Stimulated activated CD8-positive, alpha-beta memory T cell treated with anti-CD3 and anti-CD28 coated beads, Interleukin-12 subunit alpha, Interleukin-12 subunit beta, amount 100 ng/mL, for 4 hours (primary cell): ENCODE measurements around the gene ENDOV.

ENCODE experiments used
- DNase-seq: peaks from one replicate; pipeline ENCODE4 v3.0.0-alpha.2; 2020; ENCODE audit warnings: low read depth

The ENDOV gene

DNA sequence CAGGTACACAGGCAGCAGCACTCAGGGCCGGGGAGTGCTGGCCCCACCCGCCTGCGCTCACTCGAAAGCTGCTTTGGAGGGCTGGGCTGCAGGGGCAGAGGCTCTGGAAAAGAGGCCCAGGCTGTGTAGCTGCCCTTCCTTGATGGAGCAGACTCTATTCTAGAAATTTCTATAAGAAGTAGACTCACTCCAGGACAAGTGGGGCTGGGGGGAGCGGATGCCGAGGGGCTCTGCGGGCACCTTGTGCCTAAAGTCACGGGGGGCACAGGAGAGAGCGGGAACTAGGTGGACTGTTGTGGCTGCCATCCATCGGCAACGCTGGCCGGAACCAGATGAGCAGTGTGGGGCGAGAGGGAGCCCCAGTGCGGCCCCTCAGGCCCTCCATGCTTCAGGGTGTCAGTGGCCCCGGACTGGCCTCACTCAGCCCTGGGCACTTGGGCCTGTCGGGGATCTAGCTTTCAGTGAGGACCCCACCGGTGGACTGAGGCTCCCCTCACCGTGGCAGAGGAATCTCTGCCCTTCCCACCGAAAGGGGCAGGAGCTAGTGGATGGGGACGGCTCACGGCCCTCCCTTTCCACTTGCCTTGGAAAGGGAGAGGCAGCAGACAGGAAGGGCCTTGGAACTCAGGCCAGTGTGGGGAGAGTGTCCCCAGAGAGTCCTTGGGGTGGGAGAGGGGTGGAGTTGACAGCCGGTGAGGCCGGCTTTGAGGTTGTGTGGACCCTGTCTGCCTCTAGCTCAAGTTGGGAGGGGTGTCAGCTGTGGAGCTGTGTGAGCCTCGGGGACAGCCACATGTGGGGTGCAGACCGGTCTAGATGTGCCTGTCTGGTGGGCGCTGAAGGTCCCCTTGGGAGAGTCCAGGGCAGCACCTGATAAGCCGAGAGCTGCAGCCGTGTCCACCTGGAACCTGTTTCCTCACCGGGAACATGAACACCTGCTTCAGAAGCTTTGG is 16.6 kb downstream of the ENDOV start:
- no peak for DNase-seq

DNA sequence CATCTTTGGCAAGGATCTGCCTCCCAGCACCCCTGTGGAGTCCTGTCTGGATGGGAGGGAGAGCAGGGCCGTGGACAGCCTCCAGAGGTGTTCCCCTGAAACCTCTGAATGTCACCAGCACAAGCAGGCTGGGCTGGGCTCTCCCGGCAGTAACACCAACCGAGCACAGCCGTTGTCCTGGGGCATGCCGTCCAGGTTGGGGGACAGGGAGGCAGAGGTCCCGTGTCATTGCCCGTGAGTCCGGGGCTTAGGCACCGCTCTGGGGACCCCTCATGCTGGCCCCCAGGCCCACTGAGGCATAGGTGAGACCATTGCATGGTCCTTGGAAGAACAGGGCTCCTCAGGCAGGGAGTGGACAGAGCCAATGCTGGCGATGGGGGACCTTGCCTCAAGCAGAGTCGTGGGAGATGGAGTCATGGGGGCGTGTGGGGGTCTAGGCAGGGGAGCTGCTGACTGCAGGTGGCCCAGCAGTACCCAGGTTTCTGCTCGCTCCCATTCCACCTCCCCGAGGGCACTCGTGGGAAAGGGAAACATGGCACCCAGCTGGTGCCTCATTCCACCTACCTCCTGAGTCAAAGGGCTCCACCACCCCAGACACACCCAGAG is 17.5 kb downstream of the ENDOV start:
- no peak for DNase-seq

GRCh38 chr17:80432961-80433550 is 18.1 kb downstream of the ENDOV start:
- DNase-seq, result no peak

DNA sequence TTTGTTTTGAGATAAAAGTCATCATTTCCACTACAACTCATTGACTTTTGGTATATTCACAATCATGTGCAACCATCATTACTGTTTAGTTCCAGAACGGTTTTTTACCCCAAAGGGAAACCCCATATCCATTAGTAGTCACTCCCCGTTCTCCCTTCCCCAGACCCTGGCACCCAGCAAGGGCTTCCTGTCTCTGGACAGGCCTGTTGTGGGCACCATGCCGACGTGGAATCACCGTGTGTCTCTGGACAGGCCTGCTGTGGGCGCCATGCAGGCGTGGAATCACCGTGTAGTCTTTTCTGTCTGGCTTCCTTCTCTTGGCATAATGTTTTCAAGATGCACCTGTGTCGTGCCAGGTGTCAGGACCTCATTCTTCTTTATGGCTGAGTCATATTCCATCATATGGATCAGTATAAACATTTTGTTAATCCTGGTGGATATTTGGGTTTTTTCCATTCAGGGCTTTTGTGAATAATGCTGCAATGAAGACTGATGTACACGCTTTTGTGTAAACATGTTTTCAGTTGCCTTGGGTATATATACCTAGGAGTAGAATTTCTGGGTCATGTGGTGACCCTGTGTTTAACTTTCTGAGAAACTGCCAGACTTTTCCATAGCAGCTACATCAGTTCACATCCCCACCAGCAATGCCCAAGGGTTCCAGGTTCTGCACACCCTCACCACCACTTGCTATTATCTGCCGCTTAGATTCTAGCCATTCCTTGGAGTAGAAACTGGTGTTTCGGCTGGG is 19.1 kb downstream of the ENDOV start:
- DNase-seq, result no peak

DNA sequence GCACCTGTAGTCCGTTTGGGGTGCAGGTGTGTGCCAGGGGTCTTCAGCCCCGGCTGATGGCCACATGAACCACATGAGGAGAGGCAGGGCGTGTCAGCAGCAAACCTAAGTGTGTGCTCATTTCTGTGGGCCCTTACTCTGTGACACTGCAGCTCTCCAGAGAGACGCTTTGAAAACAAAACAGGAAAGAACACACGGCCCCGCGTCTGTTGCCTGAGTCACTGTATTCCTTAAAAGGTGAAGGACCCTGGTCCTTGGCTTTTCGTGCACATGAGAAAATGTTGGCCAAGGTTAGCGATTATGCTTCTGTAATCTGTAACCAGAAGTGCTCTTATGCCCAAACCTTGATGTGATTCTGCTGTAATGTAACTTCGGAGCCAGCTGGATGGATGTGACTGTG is 22.6 kb downstream of the ENDOV start:
- no peak for DNase-seq

DNA sequence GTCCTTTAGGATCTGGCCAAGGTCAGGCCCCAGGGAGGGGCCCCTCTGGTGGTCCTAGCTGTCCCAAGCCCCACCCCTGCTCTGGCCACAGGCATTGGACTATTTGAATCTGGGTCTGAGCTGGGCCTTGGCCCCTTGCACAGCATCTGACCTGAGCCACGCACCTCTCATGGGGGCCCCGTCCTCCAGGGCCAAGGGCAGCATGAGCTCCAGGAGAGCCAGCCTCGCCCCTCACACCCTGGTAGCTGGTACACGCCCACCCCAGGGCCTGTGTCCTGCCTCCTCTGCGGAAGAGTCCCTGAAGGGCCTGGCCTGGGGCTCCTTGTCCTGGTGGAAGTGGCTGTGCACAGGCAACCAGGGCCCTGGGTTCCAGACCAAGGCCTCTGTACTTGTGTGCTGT is 23.8 kb downstream of the ENDOV start:
- no peak for DNase-seq

- no peak for DNase-seq
These were observed 24.5 kb downstream of the ENDOV start for GRCh38 chr17:80439499-80439898.

DNA sequence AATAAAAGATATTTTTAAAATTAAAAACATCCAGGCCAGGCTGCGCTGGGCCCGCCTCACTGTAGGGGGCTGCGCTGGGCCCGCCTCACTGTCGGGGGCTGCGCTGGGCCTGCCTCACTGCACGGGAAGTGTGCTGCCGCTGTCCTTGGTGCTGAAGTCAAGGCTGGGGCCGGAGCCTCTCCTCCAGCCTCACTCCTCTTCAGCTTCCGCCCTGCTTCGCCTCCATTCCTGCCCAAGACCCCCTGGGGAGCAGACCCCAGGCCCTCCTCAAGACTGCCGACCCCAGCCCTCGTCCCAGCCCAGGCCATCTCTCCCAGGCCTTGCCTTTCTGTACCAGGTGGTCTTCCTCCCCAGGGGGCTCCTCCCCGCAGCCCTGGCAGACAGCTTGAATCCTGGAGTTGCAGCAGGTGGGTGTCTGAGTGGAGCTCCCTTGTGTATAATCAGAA is 26.2 kb downstream of the ENDOV start:
- DNase-seq, result no peak

DNA sequence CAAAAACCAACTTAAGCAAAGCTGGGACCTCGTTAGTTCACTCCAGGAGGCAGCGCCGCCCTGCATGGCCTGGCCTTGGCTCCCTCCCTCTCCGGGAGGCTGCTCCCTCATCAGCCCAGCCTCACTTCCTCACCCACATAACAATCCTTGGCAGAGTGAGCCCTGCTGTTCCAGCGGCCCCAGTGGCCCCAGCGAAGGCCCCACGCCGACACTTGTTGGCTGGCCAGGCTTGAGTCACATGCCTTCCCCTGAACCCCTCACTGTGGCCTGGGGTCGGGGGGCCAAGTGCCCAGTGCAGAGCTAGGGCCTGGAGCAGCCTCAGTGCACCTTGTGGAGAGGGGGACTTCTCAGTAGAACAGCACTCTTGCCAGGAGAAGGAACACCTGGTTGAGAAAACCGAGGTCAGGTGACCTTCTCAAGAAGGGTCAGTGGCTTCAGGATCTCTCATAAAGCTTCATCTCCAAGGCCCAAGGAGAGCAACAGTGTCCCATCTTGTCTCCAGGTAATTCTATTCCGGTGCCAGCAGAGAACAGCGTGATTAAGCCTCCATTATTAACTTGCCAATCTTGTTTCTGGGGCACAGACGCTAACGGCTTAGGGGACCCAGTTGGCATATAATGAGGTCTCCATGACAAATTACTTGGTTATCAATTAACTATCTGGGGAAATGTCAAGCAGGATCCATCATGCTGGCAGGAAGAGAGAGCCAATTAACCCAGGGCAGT is 26.8 kb downstream of the ENDOV start:
- DNase-seq, result no peak

DNA sequence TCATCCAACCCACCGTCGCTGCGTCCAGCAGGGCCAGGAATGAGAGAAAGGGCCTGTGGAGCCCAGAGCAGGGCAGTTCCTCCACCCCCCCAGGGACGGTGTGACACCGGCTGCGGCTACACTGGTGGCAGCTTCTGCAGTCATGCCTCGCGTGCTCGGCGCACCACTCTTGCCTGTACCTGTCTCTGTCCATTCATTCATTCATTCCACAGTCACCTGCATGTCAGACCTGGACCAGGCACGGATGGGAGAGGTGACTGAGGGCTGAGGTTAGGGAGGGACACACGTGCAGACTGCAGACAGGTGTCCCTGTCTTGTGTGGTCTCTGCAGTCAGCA is 27.3 kb downstream of the ENDOV start:
- no peak for DNase-seq

DNA sequence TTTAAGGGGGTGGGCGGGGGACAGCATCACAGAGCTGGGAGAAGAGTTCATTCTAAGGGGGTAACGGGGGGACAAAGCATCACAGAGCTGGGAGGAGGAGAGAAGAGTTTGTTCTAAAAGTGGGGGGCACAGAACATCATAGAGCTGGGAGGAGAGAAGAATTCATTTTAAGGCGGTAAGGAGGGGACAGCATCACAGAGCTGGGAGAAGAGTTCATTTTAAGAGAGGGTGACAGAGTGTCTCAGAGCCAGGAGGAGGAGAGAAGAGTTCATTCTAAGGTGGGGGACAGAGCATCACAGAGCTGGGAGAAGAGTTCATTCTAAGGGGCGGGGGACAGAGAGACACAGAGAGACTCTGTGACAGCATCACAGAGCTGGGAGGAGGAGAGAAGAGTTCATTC is 27.8 kb downstream of the ENDOV start:
- DNase-seq, result no peak

DNA sequence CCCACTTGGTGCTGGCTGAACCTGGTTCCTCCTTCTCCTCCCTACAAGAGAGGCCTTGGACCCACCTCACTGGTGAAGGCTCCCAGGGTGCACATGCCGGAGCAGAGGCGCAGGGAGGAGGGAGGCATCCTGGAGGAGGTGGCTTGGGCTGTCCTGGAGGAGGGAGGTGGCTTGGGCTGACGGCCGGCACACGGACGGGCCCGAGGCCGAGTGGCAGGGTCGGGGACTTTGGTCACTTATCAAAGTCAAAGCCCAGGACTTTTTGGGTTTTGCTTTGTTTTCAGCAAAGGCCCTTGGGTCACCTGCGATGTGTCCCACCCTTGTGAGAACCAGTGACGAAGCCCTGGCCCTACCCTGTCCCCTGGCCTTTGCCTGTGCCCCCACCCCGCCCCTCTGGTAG is 28.5 kb downstream of the ENDOV start:
- DNase-seq, result no peak

DNA sequence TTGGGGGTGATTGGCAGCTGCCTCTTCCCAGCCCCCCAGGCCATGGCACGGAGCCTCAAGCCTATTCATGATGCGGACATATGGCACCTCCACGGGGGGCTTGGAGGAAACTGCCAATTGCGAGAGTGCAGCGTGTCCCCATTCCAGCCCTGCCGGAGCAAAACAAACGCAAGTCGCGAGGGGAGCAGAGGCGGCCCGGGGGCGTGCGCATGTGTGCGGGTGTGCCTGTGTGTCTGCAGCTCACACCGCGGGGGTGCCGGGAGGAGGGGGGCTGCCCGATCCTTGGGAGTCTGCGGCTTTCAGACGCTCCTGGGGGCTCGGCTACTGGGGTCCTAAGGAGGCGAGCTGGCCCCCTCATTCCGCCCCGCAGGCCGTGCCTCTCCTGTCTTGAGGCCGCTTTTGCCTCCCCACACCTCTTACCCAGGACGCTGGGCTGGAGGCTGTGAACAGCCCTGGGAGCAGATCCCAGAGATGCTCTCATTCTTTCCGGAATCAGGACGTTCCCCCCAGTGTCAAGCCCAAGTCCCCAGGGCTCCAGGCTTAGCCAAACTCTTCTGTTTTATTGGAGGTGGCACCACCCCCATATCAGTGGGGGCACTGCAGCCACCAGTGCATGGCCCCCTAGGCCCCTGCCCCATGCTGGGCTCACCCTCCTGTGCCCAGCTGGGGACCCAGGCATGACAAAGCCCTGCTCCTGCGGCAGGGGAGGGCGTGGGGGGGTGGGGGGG is 29.1 kb downstream of the ENDOV start:
- no peak for DNase-seq

- DNase-seq, result no peak
These were observed 29.6 kb downstream of the ENDOV start for GRCh38 chr17:80444644-80444979.

- no peak for DNase-seq
These were observed 30.2 kb downstream of the ENDOV start for GRCh38 chr17:80445007-80445725.

- no peak for DNase-seq
These were observed 30.8 kb downstream of the ENDOV start for GRCh38 chr17:80445726-80446110.

- DNase-seq, result no peak
These were observed 31.9 kb downstream of the ENDOV start for GRCh38 chr17:80446645-80447405.

DNA sequence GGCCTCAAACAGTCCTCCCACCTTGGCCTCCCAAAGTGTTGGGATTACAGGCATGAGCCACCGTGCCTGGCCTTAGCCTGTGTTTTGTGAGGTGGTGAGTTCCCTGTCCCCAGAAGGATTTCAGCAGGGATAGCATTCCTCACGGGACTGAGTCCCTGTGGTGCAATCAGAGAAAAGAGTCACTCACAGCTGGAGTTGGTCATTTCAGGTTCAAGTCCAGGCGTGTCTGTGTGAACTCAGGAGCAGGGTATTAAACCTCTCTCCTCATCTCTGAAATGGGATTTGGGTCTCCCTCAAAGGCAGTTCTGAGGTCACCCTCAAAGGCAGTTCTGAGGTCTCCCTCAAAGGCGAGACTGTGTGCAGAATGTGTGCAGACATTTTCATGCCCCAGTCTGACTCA is 32.8 kb downstream of the ENDOV start:
- no peak for DNase-seq

DNA sequence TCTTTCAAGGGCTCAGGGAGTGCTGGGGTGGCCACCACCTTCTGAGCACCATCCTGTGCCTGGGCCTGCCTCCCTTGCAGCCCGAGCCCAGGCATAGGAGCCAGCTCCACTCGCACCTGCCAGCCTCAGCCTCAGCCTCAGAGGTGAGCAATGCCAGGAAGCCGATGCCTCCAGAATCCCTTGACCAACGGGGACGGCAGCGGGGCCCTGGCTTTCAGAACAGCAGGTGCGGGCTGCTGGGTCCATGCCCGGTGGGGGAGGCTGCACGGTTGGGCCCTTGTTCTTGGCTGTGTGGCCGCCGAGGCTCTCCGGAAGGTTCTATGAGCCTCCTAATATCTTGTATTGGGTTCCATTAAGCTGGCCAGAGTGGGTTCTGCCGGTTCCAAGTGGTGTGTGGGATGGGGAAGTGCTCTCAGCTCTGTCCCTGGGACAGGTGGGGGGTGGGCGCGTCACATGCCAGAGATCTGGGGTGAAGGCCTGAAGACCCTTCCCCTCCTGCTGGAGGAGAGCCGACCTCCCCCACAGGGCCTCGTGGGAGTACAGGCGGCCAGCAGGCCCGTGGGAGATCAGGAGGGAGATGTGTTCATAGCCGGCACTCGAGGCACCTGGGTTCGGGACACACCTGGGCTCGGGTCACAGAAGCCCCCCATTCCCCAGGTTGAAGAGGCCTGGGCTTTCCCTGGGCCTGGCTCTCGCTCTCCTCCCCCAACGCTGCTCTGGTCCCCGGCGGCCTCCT is 34.4 kb downstream of the ENDOV start:
- no peak for DNase-seq
